SJCRH30 (cell line): ENCODE results near the gene CMBL. TPM values are rescaled to one million over a fixed set of nuclear protein-coding genes. Genes with fewer than 3 reads are reported as not detected.

Experiments
- total RNA-seq: library from RNA; depleted of rRNA; stranded (reverse); fragments of >200 nt; shearing (Covaris generic); gene quantifications from 2 replicates; pipeline ENCODE4 v1.2.3, GENCODE V29; 2014; rRNA removed

Gene CMBL
- total RNA-seq, 1 experiment from 2014 or later: not detected

Other genes starting within 250 kb of the CMBL start
- 13.8 and 15.8 TPM in 2 replicates for gene ATPSCKMT, start 58.0 kb downstream of the CMBL start, total RNA-seq
- 397 and 405 TPM in 2 replicates for gene CCT5, start 57.6 kb downstream of the CMBL start, total RNA-seq
- 24.5 and 31.9 TPM in 2 replicates for gene MARCHF6, start 45.8 kb upstream of the CMBL start, total RNA-seq
- 0.14 TPM in 1 of 2 replicates, not detected in the other for gene ROPN1L, start 134.0 kb upstream of the CMBL start, total RNA-seq